Activated naive CD4-positive, alpha-beta T cell (primary cell): Measurements from ENCODE around the gene PGK2.

Experiments
- DNase-seq, 4 experiments: peaks; one replicate each; lab custom pipeline; 2025; lab: John Stamatoyannopoulos, UW

The PGK2 gene

DNA sequence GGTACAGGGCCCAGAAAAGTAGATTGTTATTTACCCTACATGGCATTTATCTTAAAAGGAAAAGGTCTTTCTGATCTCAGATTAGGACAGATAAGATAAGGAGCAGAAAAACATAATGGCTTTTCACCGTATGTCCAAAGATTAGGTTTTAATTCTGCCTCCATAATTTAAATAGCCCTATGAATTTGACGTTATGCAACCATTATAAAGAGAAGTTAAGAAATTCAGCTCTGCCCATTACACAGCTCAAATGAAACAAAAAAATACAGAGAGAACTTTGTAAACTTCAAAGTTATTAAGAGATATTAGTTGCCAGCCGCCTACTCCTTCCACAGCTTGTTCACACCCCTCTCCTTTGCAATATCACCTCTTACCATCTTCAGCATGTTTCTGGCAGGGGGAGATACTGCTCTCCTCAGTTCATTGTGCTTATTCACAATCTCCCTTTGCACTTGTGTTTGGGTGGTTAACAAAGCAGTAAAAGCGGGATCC lies 51.0 kb downstream of the PGK2 start:
- DNase-seq, result no peak
